SIG-M5 (cell line): ENCODE data around the gene NGEF.
"Not testable (repeated sequence)": the region's sequence is repeated elsewhere in the genome, so short reads cannot be mapped to it uniquely, and the experiment has no call there.

ENCODE experiments used
- DNase-seq: peaks from one replicate; lab custom pipeline; 2025; lab: John Stamatoyannopoulos, UW

The NGEF gene

DNA sequence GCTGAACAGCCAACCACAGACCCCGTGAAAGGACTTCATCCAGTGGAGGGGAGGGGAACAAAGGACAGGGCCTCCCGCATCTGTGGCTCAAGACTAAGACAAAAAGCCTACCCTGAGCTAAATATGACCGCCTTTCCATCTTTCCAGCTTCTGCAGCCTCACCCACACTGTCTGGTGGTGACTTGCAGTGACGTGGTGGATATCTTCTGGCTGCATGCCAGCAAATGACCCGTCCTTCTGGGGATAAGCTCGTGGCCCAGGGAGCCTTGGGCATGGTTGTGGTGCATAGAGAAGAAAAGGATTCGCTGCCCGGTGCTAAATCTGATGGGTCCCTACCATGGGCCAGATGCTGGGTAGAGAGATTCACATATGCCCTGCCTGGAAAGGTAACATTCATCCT is 8.7 kb upstream of the NGEF start:
- DNase-seq, result no peak

DNA sequence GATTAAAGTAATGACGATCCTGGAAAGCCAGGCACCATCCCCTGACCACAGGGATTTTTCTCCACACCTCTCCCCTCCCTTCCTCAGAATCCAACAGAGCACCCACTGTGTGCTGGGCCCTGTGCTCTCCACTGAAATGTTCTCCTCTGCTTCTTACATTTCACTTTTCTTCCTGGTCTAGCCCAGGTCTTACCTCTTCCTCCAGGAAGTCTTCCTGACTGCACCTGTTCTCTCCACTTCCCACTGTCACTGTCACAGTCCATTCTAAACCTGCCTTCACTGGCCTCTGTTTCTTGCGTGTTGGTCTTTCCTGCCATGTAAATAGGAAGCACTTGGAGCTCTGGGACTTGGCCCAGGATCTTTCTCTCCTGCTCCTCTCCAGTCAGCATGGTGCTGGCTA is 7.4 kb upstream of the NGEF start:
- no peak for DNase-seq

DNA sequence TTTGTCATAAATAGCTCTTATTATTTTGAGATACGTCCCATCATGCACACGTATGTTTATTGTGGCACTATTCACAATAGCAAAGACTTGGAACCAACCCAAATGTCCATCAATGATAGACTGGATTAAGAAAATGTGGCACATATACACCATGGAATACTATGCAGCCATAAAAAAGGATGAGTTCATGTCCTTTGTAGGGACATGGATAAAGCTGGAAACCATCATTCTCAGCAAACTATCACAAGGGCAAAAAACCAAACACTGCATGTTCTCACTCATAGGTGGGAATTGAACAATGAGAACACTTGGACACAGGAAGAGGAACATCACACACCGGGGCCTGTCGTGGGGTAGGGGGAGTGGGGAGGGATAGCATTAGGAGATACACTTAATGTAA is 6.6 kb upstream of the NGEF start:
- DNase-seq, result not testable (repeated sequence)

DNA sequence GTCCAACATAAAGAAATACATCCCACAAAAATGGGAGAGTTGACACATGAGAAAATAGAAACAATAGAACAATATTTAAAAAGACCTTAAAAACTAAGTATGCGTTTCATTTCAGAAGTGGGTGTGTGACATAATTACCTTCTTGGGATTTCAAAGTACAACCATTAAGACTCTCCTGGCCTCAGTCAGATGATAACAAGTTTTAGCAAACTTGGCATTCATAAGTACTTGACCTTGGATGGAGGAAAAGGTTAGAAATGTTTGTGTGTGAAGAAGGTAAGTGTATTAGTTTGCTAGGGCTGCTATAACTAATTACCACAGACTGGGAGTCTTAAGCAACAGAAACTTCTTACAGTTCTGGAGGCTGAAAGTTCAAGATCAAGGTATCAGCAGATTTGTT is 4.9 kb upstream of the NGEF start:
- no peak for DNase-seq

DNA sequence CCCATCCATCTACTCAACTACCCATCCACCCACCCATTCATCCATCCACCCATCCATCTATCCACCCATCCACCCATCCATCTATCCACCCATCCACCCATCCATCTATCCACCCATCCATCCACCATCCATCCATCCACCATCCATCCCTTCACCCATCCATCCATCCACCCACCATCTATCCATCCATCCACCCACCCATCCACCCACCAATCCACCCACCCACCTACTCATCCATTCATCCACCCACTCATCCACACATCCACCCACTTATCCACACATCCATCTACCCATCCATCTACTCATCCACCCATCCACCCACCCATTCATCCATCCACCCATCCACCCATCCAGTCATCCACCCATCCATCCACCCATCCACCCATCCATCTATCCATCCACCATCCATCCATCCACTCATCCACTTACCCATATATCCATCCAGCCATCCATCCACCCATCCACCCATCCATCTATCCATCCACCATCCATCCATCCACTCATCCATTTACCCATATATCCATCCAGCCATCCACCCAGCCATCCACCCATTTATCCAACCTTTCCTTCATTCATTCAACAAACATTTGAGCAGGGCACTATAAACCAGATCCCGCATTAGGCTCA is 2.1 kb upstream of the NGEF start:
- DNase-seq, result no peak

DNA sequence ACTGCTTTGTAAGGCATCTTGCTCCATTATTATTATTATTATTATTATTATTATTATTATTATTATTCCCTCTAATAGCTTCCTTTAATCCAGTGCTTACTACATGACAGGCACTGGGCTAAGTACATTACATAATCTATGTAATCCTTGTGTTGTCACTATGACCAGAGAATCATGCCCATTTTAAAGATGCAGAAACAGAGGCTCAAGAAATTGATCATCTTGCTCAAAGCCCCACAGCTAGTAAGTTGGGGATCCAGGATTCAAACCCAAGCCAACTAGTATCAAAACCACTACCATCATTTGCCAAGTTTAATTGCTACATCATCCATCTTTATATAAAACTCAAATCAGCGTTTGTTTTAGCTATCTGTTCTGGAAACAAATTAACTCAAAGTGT is 594 bp upstream of the NGEF start:
- no peak for DNase-seq

DNA sequence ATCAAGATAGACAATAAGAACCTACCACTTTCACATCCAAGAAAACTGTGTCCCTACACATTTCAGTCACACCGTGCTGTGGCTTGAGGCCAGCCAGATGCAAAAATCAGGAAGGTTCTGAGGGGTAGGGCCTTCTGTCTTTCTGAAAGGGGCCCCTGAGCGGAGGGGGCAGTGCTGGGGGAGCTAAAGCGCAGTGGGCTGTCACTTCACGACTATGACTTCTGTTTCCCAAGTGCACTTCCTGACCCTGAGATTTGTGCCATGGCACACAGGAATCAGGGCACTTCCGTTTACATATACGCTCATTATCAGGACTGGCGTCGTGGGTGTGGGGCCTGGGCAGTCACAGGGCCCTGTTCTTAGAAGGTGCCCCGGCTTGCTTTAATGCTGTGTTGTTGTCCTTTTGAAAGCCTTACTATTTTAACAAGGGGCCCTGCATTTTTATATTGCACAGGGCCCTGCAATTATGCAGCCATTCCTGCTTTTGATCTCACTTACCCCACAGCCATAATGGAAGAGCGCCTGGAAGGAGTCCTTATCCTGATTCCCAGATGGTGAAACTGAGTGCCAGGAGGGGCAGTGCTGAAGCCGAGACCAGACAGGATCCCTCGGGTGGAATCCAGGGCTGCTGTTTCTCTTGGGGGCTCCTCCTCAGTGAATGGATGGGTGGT is 620 bp downstream of the NGEF start:
- DNase-seq, result no peak

DNA sequence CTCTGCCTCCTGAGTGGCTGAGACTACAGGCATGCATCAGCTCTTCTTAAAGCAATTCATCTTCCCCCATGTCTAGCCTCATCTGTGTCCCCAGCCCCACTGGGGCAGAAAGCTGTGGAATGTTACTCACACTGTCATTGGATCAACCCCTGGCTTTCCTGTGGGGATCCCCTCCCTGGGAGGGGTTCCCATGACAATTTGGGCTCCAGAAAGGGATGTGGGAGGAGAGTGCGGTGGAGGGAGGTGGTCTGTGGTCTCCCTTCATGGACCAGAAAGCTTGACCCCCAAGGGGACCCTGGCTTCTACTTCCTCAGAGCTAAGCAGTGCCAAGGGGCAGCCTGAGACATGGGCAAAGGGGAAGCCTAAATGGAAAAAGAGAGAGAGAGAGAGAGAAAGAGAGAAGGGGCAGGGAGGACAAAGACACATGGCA is 1.3 kb downstream of the NGEF start:
- DNase-seq, result no peak

DNA sequence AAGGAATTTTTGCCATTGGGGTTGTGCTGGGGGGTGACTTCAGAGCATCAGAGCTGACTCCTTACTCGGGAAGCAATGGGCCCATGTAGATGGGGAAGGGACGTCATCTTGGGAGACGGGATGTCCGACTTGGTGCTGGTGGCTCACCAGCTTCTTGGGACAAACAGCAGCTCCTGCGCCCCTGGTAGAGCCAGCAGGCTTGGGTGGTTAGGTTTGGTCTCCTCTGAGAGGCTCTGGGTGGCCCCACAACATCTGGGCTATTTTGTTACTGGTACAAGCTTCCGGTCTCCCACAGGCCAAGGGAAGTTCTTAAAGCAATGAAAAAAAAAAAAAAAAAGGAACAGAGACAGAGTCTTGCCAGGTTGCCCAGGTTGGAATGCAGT is 1.8 kb downstream of the NGEF start:
- DNase-seq, result no peak

DNA sequence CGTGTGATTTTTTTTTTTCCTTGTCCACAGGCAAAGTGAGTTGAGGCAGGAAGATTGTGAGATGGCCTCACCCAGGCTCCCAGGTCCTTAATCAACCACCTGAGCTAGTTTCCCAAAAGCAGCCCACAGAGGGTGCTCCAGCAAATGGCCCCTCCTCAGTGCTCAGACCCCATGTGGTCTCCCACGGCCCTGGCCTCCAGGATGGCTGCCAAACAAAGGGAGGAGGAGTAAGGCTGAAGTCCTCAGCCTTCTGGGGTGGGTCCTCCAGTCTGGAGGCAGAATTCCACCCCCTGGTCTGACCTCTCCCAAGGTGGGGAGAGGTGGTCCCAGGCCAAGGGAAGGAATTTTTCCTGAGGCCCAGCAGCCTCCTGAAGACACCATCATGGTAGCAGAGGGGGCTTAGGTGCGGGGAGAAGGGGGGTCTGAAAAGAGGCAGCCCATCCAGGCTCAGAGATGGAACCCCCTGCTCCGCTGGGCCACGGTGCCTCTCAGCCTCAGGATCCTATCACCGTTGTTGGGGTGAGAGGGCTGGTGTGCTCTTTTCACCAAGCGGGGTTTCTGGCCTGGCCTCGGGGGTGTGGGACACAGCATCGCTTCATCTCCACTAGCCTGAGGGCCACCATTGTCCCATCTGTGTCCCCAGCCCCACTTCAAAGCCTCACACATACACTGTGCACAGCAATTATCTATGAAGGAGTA is 2.3 kb downstream of the NGEF start:
- no peak for DNase-seq

DNA sequence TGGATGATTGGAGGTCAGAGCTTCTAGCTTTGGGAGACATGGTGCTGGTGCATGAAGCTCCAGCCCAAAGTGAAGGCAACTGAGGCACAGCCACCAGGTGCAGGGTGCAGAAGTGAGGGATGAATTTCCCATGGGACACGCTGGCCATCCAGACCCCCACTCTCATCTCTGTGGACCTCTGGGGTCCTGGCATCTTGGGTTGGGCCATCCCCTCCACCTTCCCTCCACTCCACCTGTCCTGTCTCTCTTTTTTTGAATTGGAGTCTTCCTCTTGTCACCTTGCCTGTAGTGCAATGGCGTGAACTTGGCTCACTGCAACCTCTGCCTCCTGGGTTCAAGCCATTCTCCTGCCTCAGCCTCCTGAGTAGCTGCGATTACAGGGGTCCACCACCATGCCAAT is 3.4 kb downstream of the NGEF start:
- no peak for DNase-seq

DNA sequence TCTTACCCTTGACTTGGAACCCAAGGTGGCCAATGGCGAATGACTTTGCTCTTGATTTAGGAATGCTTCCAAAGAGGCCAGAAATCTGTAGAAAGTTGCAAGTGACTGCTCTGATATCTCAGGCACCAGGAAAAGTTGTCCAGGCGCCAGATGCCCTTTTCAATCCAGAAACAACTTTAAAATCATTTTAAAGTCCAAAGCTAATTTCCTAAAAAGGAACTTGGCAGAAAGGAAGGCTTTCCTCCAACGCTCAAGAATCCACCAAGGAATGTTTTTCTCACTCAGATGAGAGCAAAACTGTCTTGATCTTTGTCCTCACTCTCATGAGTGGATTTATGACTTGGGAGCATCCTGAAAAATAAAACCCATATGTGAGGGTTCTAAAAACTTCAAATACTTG is 5.3 kb downstream of the NGEF start:
- DNase-seq, result no peak

DNA sequence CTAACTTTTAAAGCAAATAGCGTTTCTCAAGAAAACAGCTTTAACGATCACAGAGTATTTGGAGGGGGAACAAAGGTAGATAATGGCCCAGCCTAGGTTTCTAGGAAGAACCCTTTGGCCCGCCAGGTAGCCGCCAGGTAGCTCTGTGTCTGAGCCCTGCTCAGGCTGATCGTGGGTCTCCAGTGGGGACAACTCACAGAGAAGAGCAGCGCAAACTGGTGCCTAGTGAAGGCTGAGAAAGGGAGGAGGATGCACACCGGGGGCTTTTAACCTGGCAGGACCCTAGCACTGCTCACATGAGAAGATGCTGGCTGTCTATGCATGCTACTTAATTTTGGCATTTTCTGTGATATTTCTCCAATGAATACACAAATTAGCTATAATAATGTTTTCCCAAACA is 5.8 kb downstream of the NGEF start:
- no peak for DNase-seq

DNA sequence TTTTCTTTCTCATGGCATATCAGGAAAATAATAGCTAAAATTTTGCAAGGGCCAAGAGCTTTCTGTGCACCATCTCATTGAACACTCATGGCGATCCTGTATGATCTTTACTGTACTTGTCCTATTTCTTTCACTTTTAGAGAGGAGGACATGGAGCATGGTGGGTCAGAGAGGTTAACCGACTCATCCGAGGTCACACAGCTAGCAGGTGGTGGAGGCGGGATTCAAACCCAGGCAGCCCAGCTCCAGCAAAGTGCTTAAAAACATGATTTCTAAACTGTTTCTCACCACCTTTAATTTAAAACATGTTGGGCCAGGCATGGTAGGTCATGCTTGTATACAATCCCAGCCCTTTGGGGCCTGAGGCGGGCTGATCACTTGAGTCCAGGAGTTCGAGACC is 6.4 kb downstream of the NGEF start:
- no peak for DNase-seq

DNA sequence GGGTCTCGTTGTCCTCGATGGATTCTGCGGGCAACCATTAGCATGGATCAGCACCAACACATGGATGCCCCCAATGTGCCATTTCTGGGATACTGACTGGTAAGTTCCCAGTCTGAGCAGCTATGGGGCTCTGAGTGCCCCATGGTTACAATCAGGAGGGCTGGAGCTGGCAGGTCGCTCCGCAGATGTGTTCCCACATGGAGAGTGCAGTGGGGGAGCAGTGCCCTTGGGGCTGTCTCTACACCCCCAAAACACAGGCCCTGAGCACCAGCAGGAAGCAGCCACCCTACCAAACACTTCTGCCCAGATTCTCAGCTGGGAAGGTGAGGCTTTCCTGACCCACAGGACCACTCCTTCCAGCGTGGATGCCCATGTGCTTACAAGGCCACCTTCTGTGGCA is 8.0 kb downstream of the NGEF start:
- no peak for DNase-seq

DNA sequence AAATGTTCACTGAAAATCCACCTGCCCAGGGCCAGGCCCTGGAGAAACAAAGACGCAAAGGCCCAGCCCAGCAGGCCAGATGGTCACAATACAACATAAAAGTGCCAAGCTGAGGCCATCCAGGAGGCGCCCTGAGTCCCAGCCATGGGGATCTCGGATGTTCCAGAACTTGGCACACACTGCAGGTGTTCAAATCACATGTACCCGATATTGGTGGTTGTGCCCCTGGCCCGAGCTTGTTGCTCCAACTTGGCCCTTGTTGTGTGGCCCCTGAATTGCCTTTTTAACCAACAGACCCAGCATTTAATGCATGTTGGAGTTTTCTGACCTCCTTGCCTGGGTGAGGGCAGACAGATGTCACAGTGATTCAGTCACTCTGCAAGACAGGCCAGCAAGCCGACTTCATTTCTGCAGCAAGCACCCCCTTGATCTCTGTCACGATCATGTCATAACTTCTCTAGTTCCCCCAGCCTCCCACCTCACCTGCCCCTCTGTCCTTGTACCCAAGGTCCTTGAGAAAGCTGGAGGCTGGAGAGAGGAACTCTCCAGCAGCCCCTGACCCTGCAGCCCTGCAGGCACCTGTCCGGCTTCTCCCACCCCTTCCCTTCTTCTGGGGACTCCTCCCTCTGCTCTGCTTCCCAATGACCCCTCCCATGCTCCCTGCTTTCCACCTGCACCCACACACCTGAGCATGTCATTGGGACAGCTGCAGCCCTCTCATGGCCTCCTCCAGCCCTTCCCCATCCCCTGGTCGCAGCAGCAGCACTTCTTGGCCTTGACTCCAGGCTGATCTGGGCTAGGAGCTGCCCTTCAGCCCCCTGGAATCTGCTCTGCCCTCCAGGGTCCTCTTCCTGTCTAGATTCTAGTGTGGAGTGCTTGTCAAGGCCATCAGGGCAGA is 9.1 kb downstream of the NGEF start:
- DNase-seq, result no peak

DNA sequence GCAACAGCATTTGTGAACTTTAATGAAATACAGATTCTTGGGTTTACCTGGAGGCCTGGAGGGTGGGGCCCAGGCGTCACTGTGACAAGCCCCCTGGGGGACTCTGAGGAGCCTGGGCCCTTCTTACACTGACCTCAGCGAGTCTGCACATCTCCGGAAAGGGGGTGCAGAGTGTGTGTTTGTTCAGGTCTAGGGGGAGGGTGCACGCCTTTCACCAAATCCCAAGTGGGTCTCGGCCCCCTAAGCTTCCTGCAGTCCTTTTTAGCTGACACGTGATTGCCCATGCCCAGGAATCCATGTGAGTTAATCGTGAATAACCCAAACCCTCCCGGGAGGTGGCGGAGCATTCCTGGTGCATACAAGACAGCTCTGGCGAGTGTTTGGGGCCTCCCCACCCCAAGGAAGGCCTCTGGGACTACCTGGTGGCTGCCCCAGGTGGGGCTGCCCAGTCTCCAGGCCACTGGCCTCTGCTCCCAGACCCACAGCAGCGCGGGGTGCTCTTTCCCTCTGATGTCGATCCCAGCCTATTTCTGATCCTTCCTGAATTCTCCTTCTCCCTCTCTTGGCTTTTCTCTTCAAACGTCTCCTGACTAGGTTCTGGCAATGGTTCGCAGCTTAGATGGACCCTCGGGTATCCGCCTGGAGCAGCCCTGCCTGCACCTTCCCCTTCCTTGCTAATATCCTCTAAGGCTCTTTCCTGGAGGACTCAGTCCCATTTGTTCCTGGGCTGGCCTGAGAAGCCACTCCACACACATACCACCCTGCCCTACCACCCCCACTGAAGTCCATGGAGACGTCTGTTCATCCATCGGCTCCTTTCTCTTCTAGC is 10.0 kb downstream of the NGEF start:
- DNase-seq, result no peak

DNA sequence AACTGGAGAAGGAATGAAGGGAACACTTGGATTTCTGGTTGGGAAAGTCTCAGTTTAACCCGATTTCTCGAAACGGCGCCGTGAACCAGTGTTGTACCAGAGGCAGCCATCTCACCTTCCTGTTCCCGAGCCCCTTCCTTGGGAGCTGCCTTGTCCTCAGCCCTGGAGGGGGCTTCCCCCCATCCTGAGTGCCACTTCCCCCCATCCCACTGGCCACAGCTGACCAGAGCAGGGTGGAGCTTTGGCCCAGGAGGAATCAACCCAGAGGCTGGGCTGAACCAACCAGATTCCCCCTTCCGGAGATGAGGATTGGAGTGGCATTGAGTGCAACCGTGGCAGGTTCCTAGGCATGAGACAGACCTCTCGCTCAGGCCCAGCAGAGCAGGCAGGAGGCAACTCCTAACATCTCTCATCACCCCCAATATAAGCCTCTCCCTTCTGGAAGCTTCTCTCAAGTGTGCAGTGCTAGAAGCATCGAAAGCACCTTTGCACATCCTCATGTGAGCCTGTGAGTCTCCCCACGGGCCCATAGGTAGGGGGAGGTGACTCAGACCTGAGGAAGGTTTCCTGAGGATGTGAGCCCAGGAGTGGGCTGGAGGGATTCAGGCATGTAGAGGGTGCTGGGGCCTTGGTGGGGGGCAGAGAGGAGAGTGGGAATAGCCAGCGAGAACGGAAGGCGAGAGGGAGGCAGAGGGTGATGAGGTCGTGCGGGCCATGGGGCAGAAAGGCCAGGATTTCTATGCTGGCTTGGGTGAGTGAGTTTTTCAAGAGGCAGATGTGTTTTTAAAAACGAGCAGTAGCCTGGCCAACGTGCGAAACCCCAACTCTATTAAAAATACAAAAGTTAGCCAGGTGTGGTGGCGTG is 11.9 kb downstream of the NGEF start:
- DNase-seq, result no peak

DNA sequence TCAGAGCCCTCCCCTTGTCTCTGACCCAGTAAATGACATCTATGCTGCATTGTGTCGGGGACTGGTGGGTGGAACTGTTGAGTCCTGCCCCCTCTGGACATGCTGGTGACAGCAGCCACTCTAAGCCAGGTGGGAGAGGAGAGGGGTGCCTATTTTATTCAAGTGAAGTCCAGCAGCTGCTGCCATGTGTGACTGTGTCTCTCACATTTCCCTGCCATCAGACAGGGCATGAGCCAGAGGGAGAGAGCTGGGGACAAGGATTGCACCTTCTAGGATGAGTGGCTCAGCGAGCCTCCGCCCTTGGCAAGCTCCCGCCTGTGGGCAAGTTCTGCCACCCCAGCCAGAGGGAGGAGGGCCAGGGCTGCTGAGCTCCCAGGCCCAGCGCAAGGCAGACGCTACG is 13.7 kb downstream of the NGEF start:
- DNase-seq, result no peak

DNA sequence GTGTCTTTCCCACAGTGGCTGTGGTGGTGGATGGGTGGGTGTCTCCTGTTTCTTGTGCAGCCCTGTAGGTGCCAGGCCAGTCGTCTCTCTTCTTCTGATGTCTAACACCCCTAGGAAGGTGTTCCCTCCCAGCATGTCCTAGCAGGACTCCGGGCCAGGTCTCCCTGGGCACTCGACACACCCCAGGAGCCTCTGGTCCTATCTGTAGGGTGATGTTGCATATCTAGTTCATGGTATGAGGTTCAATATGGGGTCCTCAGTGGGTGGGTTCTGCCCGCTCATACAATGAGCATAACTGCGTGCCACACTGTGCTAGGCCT is 14.4 kb downstream of the NGEF start:
- no peak for DNase-seq
